Liver (tissue), 9 donors: ENCODE measurements around the gene VCX2. TPM values are rescaled to one million over a fixed set of nuclear protein-coding genes. Genes with fewer than 3 reads are reported as not detected.

Source experiments
- DNase-seq: peaks from one replicate; pipeline ENCODE4 v3.0.0-alpha.2; 2017; ENCODE audit warnings: low spot score
- H3K27ac ChIP-seq, 2 donors: one replicate each; pipeline ENCODE4 v1.7.0; 2013; ENCODE audit warnings: inconsistent platforms in 2 of 2, low read length in 2 of 2, control low read depth in 1 of 2, low read depth in 1 of 2, mild to moderate bottlenecking in 1 of 2
- H3K27me3 ChIP-seq, 4 donors: one replicate each; pipeline versions ENCODE4 v1.6.1 to v1.7.0; 2013; ENCODE audit warnings: low read length in 3 of 4, inconsistent platforms in 1 of 4, mild to moderate bottlenecking in 1 of 4, moderate library complexity in 1 of 4; ENCODE audit not compliant: control insufficient read depth in 4 of 4, insufficient read depth in 4 of 4
- H3K36me3 ChIP-seq, 4 donors: one replicate each; pipeline versions ENCODE4 v1.6.1 to v1.7.0; 2013; ENCODE audit warnings: low read length in 3 of 4, mild to moderate bottlenecking in 3 of 4, low read depth in 1 of 4, moderate library complexity in 1 of 4; ENCODE audit not compliant: control insufficient read depth in 4 of 4, insufficient read depth in 3 of 4
- H3K4me1 ChIP-seq, 4 donors: one replicate each; pipeline versions ENCODE4 v1.6.1 to v1.7.0; 2013; ENCODE audit warnings: low read length in 3 of 4, mild to moderate bottlenecking in 3 of 4, moderate library complexity in 1 of 4; ENCODE audit not compliant: control insufficient read depth in 4 of 4, insufficient read depth in 4 of 4
- H3K4me3 ChIP-seq, 3 donors: one replicate each; pipeline versions ENCODE4 v1.6.1 to v1.7.0; 2013; ENCODE audit warnings: low read length in 3 of 3, control low read depth in 1 of 3, low read depth in 1 of 3, mild to moderate bottlenecking in 1 of 3
- H3K9ac ChIP-seq, 2 donors: one replicate each; pipeline ENCODE4 v1.7.0; 2013; ENCODE audit warnings: low read length in 2 of 2, mild to moderate bottlenecking in 2 of 2, moderate library complexity in 2 of 2, control low read depth in 1 of 2, low read depth in 1 of 2
- H3K9me3 ChIP-seq, 4 donors: one replicate each; pipeline versions ENCODE4 v1.6.1 to v1.7.0; 2013; ENCODE audit warnings: low read length in 3 of 4; ENCODE audit not compliant: control insufficient read depth in 4 of 4
- ATF3 ChIP-seq: IDR thresholded peaks from 2 replicates; pipeline ENCODE4 v1.6.1; 2016; ENCODE audit warnings: antibody characterized with exemption
- CTCF ChIP-seq: fragments of 150-350 bp; IDR thresholded peaks from 2 replicates; pipeline ENCODE4 v1.5.1; 2017; ENCODE audit warnings: improper control_type of control experiment, low read depth, low read length; ENCODE audit not compliant: missing input control
- EGR1 ChIP-seq, 2 donors: IDR thresholded peaks; 2 replicates each; pipeline ENCODE4 v1.6.1; 2016 to 2018; ENCODE audit warnings: antibody characterized with exemption in 2 of 2, low read depth in 2 of 2
- FOXA1 ChIP-seq: IDR thresholded peaks from 2 replicates; pipeline ENCODE4 v1.6.1; 2016; ENCODE audit warnings: antibody characterized with exemption
- FOXA2 ChIP-seq: IDR thresholded peaks from 2 replicates; pipeline ENCODE4 v1.6.1; 2016; ENCODE audit warnings: antibody characterized with exemption
- GABPA ChIP-seq, 2 donors: IDR thresholded peaks in 1 of 2; conservative IDR thresholded peaks in 1 of 2; 2 replicates each; pipeline ENCODE4 v1.6.1; 2016; ENCODE audit warnings: antibody characterized with exemption in 2 of 2, mild to moderate bottlenecking in 1 of 2, moderate library complexity in 1 of 2
- HNF4A ChIP-seq, 2 donors: conservative IDR thresholded peaks; 2 replicates each; pipeline ENCODE4 v1.6.1; 2016; ENCODE audit warnings: antibody characterized with exemption in 2 of 2, mild to moderate bottlenecking in 2 of 2
- HNF4G ChIP-seq: IDR thresholded peaks from 2 replicates; pipeline ENCODE4 v1.6.1; 2016; ENCODE audit warnings: antibody characterized with exemption
- JUND ChIP-seq, 2 donors: IDR thresholded peaks; 2 replicates each; pipeline ENCODE4 v1.6.1; 2016; ENCODE audit warnings: antibody characterized with exemption in 2 of 2
- MAX ChIP-seq: IDR thresholded peaks from 2 replicates; pipeline ENCODE4 v1.6.1; 2016; ENCODE audit warnings: antibody characterized with exemption
- NR2F2 ChIP-seq: IDR thresholded peaks from 2 replicates; pipeline ENCODE4 v1.6.1; 2016; ENCODE audit warnings: antibody characterized with exemption
- RAD21 ChIP-seq, 2 donors: IDR thresholded peaks; 2 replicates each; pipeline ENCODE4 v1.6.1; 2016; ENCODE audit warnings: antibody characterized with exemption in 2 of 2, mild to moderate bottlenecking in 2 of 2
- REST ChIP-seq: IDR thresholded peaks from 2 replicates; pipeline ENCODE4 v1.6.1; 2016; ENCODE audit warnings: antibody characterized with exemption, mild to moderate bottlenecking
- RXRA ChIP-seq, 2 donors: IDR thresholded peaks; 2 replicates each; pipeline ENCODE4 v1.6.1; 2017 to 2018; ENCODE audit warnings: antibody characterized with exemption in 2 of 2, mild to moderate bottlenecking in 1 of 2
- SP1 ChIP-seq: IDR thresholded peaks from 2 replicates; pipeline ENCODE4 v1.6.1; 2018; ENCODE audit warnings: antibody characterized with exemption, mild to moderate bottlenecking
- TAF1 ChIP-seq: conservative IDR thresholded peaks from 2 replicates; pipeline ENCODE4 v1.6.1; 2016; ENCODE audit warnings: antibody characterized with exemption, mild to moderate bottlenecking
- YY1 ChIP-seq: IDR thresholded peaks from 2 replicates; pipeline ENCODE4 v1.6.1; 2016; ENCODE audit warnings: antibody characterized with exemption, mild to moderate bottlenecking
- WGBS: extraction: QIAGEN DNeasy Blood & Tissue Kit; methylation state at CpG from one replicate; pipeline ENCODE4 v1.1.7; 2013; 5-methylcytosine and 5-hydroxymethylcytosine counted together
- polyA plus RNA-seq, 2 donors: library from polyadenylated mRNA; stranded (reverse) in 1 of 2; unstranded in 1 of 2; fragments of 200-250 nt in 1 of 2; fragments of >200 nt in 1 of 2; fragmentation: Nextera tagmentation in 1 of 2; extraction: Ambion mirVana in 1 of 2; gene quantifications; one replicate each; pipeline versions ENCODE4 v1.2.1 to v1.2.3, GENCODE V29; 2013 to 2015
- total RNA-seq, 2 donors: library from RNA; depleted of rRNA; stranded (reverse); fragments of >200 nt; gene quantifications; one replicate each; pipeline ENCODE4 v1.2.3, GENCODE V29; 2014
- TF ChIP-seq, protein P1 (sequence below): IDR thresholded peaks from 2 replicates; pipeline ENCODE4 v1.6.1; 2016; ENCODE audit warnings: antibody characterized with exemption
- donor health status: healthy.
- donor health status: healthy.
- donor health status: healthy.
- donor health status: healthy.
- donor health status: healthy.

VCX2 gene
- total and polyA plus RNA-seq, 4 donors, result not detected

- Histone ChIP-seq H3K36me3 (no peaks in the 10 kb centered on the region), H3K4me1 (no peaks in the 10 kb centered on the region), H3K27me3 (no peaks in the 10 kb centered on the region), H3K9ac (no peak overlapping the region), H3K4me3 (no peak overlapping the region), H3K9me3 (no peaks in the 10 kb centered on the region), H3K27ac (no peak overlapping the region)
- DNase-seq, result no peak
- TF ChIP-seq REST (no peak), GABPA (IDR thresholded peaks at IDR 0.05 in 1 of 2, conservative IDR thresholded peaks at IDR 0.05 in 1 of 2) (no peak), RXRA (IDR thresholded peaks at IDR 0.05) (no peak), HNF4G (no peak), JUND (IDR thresholded peaks at IDR 0.05) (no peak), NR2F2 (no peak), MAX (no peak), TAF1 (no peak), FOXA2 (no peak), SP1 (no peak), YY1 (no peak), EGR1 (IDR thresholded peaks at IDR 0.05; ENCODE audit: low read depth in 2 of 2) (no peak), RAD21 (IDR thresholded peaks at IDR 0.05) (no peak), CTCF (no peak), FOXA1 (no peak), HNF4A (conservative IDR thresholded peaks at IDR 0.05) (no peak), ATF3 (no peak)
- TF ChIP-seq, protein P1, sequence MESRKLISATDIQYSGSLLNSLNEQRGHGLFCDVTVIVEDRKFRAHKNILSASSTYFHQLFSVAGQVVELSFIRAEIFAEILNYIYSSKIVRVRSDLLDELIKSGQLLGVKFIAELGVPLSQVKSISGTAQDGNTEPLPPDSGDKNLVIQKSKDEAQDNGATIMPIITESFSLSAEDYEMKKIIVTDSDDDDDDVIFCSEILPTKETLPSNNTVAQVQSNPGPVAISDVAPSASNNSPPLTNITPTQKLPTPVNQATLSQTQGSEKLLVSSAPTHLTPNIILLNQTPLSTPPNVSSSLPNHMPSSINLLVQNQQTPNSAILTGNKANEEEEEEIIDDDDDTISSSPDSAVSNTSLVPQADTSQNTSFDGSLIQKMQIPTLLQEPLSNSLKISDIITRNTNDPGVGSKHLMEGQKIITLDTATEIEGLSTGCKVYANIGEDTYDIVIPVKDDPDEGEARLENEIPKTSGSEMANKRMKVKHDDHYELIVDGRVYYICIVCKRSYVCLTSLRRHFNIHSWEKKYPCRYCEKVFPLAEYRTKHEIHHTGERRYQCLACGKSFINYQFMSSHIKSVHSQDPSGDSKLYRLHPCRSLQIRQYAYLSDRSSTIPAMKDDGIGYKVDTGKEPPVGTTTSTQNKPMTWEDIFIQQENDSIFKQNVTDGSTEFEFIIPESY, result no peak
- WGBS, result 78% methylated on average over 8 of the region's 8 CpGs
Observed at GRCh38 chrX:8201896-8202331, 30.8 kb upstream of the VCX2 start.
